ENCODE results near the gene HMGCL. TPM values are rescaled to one million over a fixed set of nuclear protein-coding genes. Genes with fewer than 3 reads are reported as not detected.

Gene HMGCL
- total and polyA plus RNA-seq, 2 of the 13 experiments (the other 11 are each of a cell fraction or from before 2014, with no cell fraction given) = 21.3 to 41.4 TPM

- TF ChIP-seq ZNF142 (CRISPR knock-in tag; IDR thresholded peaks at IDR 0.05) (peak; percentile 82; the same call in 1 of the 2 replicates), ARNT (IDR thresholded peaks at IDR 0.05) (no peak), FOXK2 (IDR thresholded peaks at IDR 0.05) (no peak), ZGPAT (CRISPR knock-in tag; IDR thresholded peaks at IDR 0.05) (peak; percentile 72), ZNF704 (CRISPR knock-in tag; IDR thresholded peaks at IDR 0.05; ENCODE audit: borderline replicate concordance) (peak; percentile 56; the same call in 1 of the 2 replicates), ZNF552 (CRISPR knock-in tag; IDR thresholded peaks at IDR 0.05; ENCODE audit: borderline replicate concordance) (peak; percentile 50; the same call in 1 of the 2 replicates), ZNF30 (CRISPR knock-in tag; IDR thresholded peaks at IDR 0.05) (0 out of 2 replicates have a peak, but pooled peaks have one; percentile 49), FLYWCH1 (CRISPR knock-in tag; IDR thresholded peaks at IDR 0.05) (no peak), HOXA5 (CRISPR knock-in tag; IDR thresholded peaks at IDR 0.05) (peak; percentile 57; the same call in 1 of the 2 replicates), CHD2 (IDR thresholded peaks at IDR 0.05; ENCODE audit: low read depth, low read length) (no peak), ZNF616 (CRISPR knock-in tag; IDR thresholded peaks at IDR 0.05; ENCODE audit: low read depth) (peak; percentile 82; the same call in 1 of the 2 replicates), ESRRA (CRISPR knock-in tag; IDR thresholded peaks at IDR 0.05; ENCODE audit: low read depth) (peak; percentile 63; the same call in 1 of the 2 replicates), ZFP1 (CRISPR knock-in tag; IDR thresholded peaks at IDR 0.05) (0 out of 2 replicates have a peak, but pooled peaks have one; percentile 52), KDM2A (CRISPR knock-in tag; IDR thresholded peaks at IDR 0.05; ENCODE audit: borderline replicate concordance, low read depth) (peak; percentile 83), ZNF367 (CRISPR knock-in tag; IDR thresholded peaks at IDR 0.05; ENCODE audit: borderline replicate concordance) (no peak), RFX5 (IDR thresholded peaks at IDR 0.05; ENCODE audit: low read depth, low read length) (no peak), RNF2 (conservative IDR thresholded peaks at IDR 0.05; ENCODE audit: low read depth) (peak; percentile 79), ZNF512B (CRISPR knock-in tag; IDR thresholded peaks at IDR 0.05; ENCODE audit: borderline replicate concordance) (no peak), HDAC1 (CRISPR knock-in tag; IDR thresholded peaks at IDR 0.05) (peak; percentile 89)
Measured at GRCh38 chr1:23777979-23778814, 47.0 kb downstream of the HMGCL start, which contains the start of gene PITHD1 (continued).
